Measurements from ENCODE around the gene RASL12.
"Not testable (repeated sequence)": the region's sequence is repeated elsewhere in the genome, so short reads cannot be mapped to it uniquely, and the experiment has no call there.

Gene RASL12

DNA sequence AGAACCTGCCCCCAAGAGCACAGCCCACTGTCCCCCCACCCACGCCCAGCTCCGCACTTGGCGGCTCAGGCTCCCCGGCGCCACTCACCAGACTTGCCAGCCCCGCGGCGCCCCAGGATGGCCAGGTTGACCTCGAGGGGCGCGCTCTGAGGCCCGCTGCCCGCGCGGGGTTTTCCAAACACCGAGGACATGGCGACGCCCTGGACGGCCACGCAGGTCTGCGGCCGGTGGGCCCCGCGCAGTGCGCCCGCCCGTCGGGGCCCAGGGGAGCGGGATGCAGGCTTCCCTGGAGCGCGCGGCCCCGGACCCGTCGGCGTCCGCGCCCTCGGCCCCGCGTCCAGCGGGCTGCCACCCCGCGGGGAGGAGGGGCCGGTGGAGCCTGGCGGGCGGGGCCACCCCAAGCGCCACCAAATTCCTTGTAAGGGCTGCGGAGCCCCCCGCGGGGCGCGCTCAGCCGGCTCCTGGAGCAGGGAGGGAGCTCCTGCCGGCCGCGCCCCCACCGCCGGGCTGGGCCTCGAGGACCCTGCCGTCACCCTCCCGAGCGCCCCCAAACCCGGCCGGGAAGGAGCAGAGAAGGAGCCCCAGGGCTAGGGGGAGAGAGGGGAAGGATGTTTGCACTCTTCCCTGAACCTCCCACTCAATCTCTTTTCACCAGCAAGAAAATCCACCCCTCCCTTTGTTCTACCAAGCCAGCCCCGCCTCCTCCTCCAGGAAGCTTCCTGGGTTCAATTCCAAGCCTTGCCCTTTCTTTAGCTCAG is at the start of gene RASL12:
TSS of gene RASL12 (minus strand) at position 347 of the 758 bp plus-strand sequence. CDS start at position 191, 156 bp downstream.
- DNase-seq, result no peak

DNA sequence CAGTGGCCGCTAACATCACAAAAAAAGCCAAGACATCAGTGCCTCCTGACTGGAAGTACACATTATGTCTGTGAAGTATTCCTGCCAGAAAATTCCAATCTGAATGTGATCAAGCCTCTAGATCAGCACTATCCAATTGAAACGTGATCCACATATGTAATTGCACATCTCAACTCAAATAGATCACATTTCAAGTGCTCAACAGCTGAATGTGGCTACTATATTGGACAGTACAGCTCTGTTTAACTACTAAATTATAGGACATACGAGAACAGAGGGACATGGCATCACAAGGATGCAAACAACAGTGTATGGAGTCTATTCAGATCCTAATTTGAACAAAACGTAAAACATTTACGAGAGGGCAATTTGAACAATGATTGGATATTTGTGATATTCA is 47.8 kb upstream of the RASL12 start:
- no peak for DNase-seq

GRCh38 chr15:65115086-65115485 is 47.3 kb upstream of the RASL12 start, which contains the start of gene UBAP1L:
Gene UBAP1L, minus strand, starts transcription at chr15:65115200. Its CDS starts 8,985 bp downstream, at chr15:65106215.
- DNase-seq, result no peak

- DNase-seq, result peak; percentile 20
Observed at GRCh38 chr15:65110676-65111292, 43.0 kb upstream of the RASL12 start.

DNA sequence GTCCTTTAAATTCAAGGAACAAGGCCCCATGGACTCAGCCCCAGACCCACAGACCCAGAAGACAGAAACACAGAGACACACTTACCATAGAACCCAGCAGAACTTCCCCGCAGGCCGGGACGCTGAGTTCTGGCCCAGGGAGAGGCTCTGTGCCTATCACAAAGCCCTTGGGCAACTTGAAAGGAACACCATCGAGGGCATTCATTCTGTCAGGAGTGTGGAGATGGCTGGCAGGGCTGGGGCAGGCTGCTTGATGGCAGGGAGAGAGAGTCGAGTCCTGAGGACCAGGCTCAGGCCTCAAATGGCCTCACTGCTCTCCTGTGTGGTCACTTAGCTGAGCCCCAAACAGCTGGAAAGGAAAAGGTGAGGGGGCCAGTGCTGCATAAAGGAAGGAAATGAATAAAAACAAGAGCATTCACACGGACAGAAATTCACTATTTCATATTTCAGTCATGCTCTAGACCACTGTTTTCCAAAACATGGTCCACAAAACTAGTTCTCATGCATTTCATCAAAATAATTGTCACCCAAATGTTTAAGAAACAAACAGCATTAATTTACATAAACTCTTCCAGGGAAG is 38.3 kb upstream of the RASL12 start:
- DNase-seq, result no peak

DNA sequence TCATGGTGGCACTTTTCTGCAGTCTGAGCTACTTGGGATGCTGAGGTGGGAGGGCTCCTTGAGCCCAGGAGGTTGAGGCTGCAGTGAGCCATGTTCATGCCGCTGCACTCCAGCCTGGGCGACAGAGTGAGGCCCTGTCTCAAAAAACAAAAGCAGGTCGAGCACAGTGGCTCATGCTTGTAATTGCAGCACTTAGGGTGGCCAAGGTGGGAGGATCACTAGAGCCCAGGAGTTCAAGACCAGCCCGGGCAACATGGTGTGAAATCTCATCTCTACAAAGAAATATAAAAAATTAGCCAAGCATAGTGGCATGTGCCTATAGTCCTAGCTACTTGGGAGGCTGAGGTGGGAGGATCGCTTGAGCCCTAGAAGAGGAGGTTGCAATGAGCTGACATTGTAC is 37.2 kb upstream of the RASL12 start:
- no peak for DNase-seq

GRCh38 chr15:65102912-65103311 is 35.1 kb upstream of the RASL12 start:
- no peak for DNase-seq

DNA sequence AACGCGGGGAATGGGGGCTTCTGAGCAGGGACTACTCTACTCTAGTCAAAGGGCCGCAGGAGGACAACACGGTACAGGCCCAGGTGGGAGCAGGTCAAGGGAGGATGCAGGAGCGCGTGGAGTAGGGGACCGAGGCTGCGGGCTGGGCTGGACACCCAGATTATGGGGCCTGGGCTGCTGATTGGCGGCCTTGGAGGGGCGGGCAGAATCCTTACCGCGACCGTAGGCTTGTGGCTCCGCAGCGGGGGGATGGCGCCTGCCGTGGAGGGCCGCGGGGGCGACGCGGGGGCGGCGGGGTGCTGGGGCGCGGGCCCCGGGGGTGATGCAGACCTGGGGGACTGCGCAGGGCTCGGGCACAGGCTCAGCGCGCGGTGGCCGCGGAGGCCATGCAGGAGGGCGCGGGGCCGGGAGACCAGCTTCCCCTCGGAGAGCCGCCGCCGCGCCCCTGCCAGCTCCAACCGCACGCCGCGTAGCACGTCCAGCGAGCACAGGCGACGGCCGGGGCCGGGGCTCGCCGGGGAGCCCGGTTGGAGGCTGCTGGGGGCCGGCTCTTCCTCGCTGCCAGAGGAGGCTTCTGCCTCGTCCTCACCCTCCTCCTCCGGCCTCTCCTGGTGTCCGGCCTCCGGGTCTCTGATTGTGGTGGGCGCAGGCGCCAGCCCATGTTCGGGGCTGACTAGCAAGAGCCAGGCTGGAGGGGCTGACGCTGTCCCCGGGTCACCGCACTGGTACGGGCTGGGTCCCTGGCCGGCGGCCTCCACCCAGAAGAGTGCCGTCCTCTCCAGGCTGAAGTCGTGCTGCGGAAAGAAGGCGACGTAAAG is 34.3 kb upstream of the RASL12 start:
- peak; percentile 51 for DNase-seq

GRCh38 chr15:65101411-65101890 is 33.7 kb upstream of the RASL12 start:
- peak; percentile 90 for DNase-seq

DNA sequence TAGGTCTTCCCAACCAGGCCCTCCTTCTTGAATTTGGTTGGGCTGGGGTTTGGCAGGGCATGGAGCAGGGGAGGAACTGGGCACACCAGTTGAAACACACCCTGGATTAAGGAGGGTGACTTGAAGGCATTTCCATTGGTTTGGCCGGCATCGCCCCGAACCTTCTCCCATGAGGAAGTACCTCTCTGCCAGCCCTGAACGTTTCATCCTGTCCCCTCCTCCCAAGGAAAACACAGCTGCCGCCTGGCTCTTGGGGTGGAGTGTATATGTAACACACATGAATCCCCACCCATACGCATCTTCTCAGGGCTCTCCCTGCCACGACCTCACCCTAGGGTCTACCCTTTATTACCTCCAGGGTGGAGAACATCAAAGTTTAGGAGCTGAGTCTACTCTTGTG is 32.7 kb upstream of the RASL12 start:
- DNase-seq, result no peak

DNA sequence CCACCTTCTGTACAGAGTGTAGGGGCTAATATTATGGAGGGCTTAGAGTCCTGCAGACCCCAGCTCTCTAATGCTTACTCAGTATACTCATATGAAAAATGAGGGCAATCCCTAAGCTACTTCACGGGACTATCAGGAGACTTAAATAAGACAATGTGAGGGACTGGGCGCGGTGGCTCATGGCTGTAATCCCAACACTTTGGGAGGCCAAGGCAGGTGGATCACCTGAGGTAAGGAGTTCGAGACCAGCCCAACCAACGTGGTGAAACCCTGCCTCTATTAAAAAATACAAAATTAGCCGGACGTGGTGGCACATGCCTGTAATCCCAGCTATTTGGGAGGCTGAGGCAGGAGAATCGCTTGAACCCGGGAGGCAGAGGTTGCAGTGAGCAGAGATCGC is 32.0 kb upstream of the RASL12 start:
- DNase-seq, result not testable (repeated sequence)

GRCh38 chr15:65099336-65099735 is 31.5 kb upstream of the RASL12 start:
- DNase-seq, result no peak

DNA sequence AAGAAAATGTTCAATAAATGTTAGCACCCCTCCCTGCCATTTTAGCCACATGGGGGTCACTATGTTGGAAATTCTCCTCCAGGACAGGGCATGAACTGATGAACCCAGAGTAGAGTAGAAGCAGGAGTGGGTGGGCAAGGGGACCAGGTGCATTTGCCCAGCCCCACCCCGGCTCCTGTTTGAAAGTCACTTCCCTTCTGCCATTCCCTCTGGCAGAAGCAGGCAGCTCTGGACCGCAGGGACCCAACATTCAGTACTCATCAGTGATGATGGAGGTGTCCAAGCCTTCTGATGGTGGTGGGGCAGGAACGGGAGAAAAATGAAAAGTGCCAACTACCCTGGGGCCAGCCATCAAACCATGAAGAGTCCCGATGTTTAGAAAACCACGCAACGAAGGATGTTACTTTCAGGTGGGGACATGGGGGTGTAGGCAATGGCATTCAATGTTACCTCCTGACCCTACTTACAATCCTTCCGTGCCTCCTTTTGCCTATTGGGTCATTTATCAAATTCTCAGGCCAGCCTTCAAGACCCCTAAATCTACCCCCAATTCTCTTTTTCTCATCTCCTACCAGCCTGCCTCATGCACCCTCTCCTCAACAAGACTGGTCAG is 30.0 kb upstream of the RASL12 start:
- DNase-seq, result no peak

- no peak for DNase-seq
Observed at GRCh38 chr15:65096481-65097385, 28.9 kb upstream of the RASL12 start.

DNA sequence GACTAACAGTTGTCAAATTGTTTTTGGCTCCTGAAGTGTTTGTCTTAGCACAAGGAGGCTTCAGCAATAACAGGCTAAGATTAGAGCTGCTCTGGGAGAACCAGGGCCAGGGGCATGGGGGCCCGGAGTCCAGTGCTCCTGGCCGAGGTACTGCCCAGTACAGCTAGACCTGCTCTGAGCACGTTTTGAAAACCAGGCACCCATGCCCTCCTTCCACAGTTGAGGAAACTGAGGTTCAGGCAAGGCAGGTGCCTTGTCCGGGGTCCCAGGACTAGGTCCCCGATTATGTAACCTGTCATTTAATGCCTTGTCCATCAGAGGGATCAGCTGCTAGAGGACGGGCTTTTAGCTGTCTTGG is 27.9 kb upstream of the RASL12 start:
- DNase-seq, result no peak

GRCh38 chr15:65095011-65095746 is 27.4 kb upstream of the RASL12 start:
- DNase-seq, result no peak

- DNase-seq, result no peak
Observed at GRCh38 chr15:65094294-65094995, 26.7 kb upstream of the RASL12 start.

DNA sequence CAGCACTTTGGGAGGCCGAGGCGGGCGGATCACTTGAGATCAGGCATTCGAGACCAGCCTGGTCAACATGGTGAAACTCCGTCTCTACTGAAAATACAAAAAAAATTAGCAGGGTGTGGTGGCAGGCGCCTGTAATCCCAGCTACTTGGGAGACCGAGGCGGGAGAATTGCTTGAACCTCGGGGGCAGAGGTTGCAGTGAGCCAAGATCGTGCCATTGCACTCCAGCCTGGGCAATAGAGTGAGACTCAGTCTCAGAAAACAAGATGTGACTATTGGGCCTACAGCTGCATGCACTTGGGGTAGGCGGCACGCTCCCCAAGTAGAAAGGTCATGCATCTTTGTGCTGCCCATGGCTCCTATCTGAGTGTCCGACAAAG is 26.0 kb upstream of the RASL12 start:
- DNase-seq, result not testable (repeated sequence)

DNA sequence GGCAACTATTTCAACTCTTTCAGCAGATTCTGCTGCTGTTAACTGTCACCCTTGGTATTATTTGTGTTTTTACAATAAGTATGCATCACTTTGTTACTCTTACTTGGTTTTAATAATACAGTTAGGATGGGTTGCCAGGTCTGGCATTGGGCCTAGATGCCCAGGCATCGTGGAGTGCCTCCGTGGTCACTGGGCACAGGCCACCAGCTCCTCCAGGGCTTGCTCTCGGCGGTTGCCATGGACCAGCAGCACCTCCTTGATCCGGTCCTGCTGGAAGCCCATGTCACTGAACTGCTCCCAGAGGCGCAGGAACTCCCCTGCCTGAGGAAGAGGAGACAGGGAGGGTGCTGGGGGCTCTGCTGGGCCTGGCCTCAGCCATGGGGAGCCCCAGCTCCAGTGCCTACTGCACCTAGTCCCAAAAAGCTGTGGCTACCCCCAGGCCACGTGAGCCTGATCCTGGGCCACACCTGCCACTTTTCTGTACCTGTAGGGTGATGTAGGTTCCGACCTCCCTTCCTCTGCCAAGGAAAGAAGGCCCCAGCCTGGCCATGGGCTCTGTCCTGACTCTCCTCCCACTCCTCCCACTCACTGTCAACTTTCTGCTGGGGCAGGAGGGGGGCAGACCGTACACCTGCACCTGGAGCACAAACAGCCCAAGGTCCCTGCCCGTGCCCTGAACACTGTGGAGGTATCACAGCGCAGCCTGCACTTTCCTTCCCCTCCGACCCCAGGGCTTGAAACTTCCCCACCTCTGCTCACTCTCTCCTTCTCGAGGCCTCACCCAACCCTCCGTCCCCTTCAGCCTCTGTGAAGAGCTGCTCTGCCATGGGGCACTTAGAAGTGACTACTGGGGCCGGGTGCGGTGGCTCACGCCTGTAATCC is 25.4 kb upstream of the RASL12 start:
- DNase-seq, result no peak

All from retina (tissue), 1 donor.